IMR-90 (cell line): ENCODE data around the gene ROBO1. TPM values are rescaled to one million over a fixed set of nuclear protein-coding genes. Genes with fewer than 3 reads are reported as not detected.

Experiments
- ATAC-seq: fragments of 200-7000 bp; cut with Tn5 transposase; 2 replicates; pipeline ENCODE4 v1.9.1; 2020; ENCODE audit warnings: low read depth, mild to moderate bottlenecking, moderate library complexity
- BruUV-seq: library from RNA; stranded (reverse); fragments of 400-500 nt; replicated peaks from 2 replicates; lab custom pipeline; 2021; lab: Mats Ljungman, UMichigan
- CTCF ChIA-PET: fragments of 300-600 bp; formaldehyde crosslinking; extraction: SDS; loops from one replicate; lab custom pipeline; 2021; ENCODE audit warnings: antibody characterized with exemption; lab: Yijun Ruan, JAX
- POLR2A ChIA-PET: fragments of 300-600 bp; sonication (Branson Sonifier 250); formaldehyde crosslinking; loops from one replicate; lab custom pipeline; 2022; ENCODE audit warnings: antibody characterized with exemption; ENCODE audit not compliant: unreplicated experiment; lab: Charles Lee
- DNase-seq: peaks from one replicate; pipeline ENCODE4 v3.0.0; 2013
- H2AFZ ChIP-seq: replicated peaks from 2 replicates; pipeline ENCODE3; 2013; ENCODE audit warnings: low read length, mild to moderate bottlenecking; ENCODE audit not compliant: poor library complexity
- H2AK5ac ChIP-seq: 2 replicates; pipeline ENCODE4 v1.6.1; 2013; ENCODE audit warnings: low read depth, low read length, inconsistent platforms
- H2AK9ac ChIP-seq: replicated peaks from 2 replicates; pipeline ENCODE3; 2013; ENCODE audit warnings: mild to moderate bottlenecking, low read depth, low read length, moderate library complexity; ENCODE audit not compliant: poor library complexity
- H2BK120ac ChIP-seq: 2 replicates; pipeline ENCODE4 v1.6.1; 2013; ENCODE audit warnings: low read depth, low read length, inconsistent platforms
- H2BK15ac ChIP-seq: 3 replicates; pipeline ENCODE4 v1.6.1; 2013; ENCODE audit warnings: low read depth, low read length, inconsistent platforms
- H2BK20ac ChIP-seq: 2 replicates; pipeline ENCODE4 v1.6.1; 2013; ENCODE audit warnings: low read depth, mild to moderate bottlenecking, inconsistent platforms, low read length, moderate library complexity
- H2BK5ac ChIP-seq: 2 replicates; pipeline ENCODE4 v1.6.1; 2013; ENCODE audit warnings: mild to moderate bottlenecking, low read depth, low read length, inconsistent platforms; ENCODE audit not compliant: poor library complexity, severe bottlenecking
- H3K14ac ChIP-seq: replicated peaks from 2 replicates; pipeline ENCODE4 v1.6.1; 2013; ENCODE audit warnings: low read depth, low read length, inconsistent platforms
- H3K18ac ChIP-seq: 2 replicates; pipeline ENCODE4 v1.6.1; 2013; ENCODE audit warnings: low read depth, low read length, control low read depth
- H3K23ac ChIP-seq: 2 replicates; pipeline ENCODE4 v1.6.1; 2013; ENCODE audit warnings: low read depth, low read length, inconsistent platforms
- H3K27ac ChIP-seq: 2 replicates; pipeline ENCODE4 v1.5.1; 2013; ENCODE audit warnings: mild to moderate bottlenecking, control low read depth, low read length; ENCODE audit not compliant: insufficient read depth
- H3K27me3 ChIP-seq: 2 replicates; pipeline ENCODE4 v1.6.1; 2013; ENCODE audit warnings: low read length; ENCODE audit not compliant: control insufficient read depth, insufficient read depth
- H3K36me3 ChIP-seq: 2 replicates; pipeline ENCODE4 v1.6.1; 2013; ENCODE audit warnings: low read length, mixed read lengths; ENCODE audit not compliant: control insufficient read depth, insufficient read depth
- H3K4ac ChIP-seq: 2 replicates; pipeline ENCODE4 v1.6.1; 2013; ENCODE audit warnings: low read depth, low read length, inconsistent platforms
- H3K4me1 ChIP-seq: 2 replicates; pipeline ENCODE4 v1.6.1; 2013; ENCODE audit warnings: low read length, mixed read lengths; ENCODE audit not compliant: control insufficient read depth, insufficient read depth
- H3K4me2 ChIP-seq: 2 replicates; pipeline ENCODE4 v1.6.1; 2013; ENCODE audit warnings: low read depth, mild to moderate bottlenecking, control low read depth, low read length, moderate library complexity
- H3K4me3 ChIP-seq: 2 replicates; pipeline ENCODE4 v1.5.1; 2013; ENCODE audit warnings: low read depth, mild to moderate bottlenecking, control low read depth, low read length, moderate library complexity; ENCODE audit not compliant: insufficient read depth
- H3K56ac ChIP-seq: 2 replicates; pipeline ENCODE4 v1.6.1; 2013; ENCODE audit warnings: low read length, inconsistent platforms; ENCODE audit not compliant: insufficient read depth; ENCODE audit errors: extremely low read depth
- H3K79me1 ChIP-seq, 2 experiments: 2 replicates each; pipeline ENCODE4 v1.6.1; 2013; ENCODE audit warnings: low read length in 2 of 2, inconsistent platforms in 1 of 2, low read depth in 1 of 2
- H3K9ac ChIP-seq: 2 replicates; pipeline ENCODE4 v1.6.1; 2013; ENCODE audit warnings: low read depth, low read length, control low read depth
- H3K9me1 ChIP-seq: 2 replicates; pipeline ENCODE4 v1.6.1; 2013; ENCODE audit warnings: low read length, inconsistent platforms; ENCODE audit not compliant: insufficient read depth
- H3K9me3 ChIP-seq: 2 replicates; pipeline ENCODE4 v1.6.1; 2013; ENCODE audit warnings: low read length; ENCODE audit not compliant: control insufficient read depth, insufficient read depth
- H4K20me1 ChIP-seq: 2 replicates; pipeline ENCODE4 v1.6.1; 2013; ENCODE audit warnings: low read length, inconsistent platforms; ENCODE audit not compliant: insufficient read depth
- H4K5ac ChIP-seq: 2 replicates; pipeline ENCODE4 v1.6.1; 2013; ENCODE audit warnings: mild to moderate bottlenecking, low read depth, low read length, control low read depth
- H4K8ac ChIP-seq, 2 experiments: 2 replicates each; pipeline ENCODE4 v1.6.1; 2013; ENCODE audit warnings: low read depth in 2 of 2, low read length in 2 of 2, control low read depth in 1 of 2, inconsistent platforms in 1 of 2
- H4K91ac ChIP-seq: 2 replicates; pipeline ENCODE4 v1.6.1; 2013; ENCODE audit warnings: low read depth, low read length, inconsistent platforms; ENCODE audit not compliant: insufficient read depth
- BHLHE40 ChIP-seq: fragments of 150-350 bp; IDR thresholded peaks from 2 replicates; pipeline ENCODE4 v1.6.1; 2016; ENCODE audit warnings: mild to moderate bottlenecking, low read depth, low read length
- CEBPB ChIP-seq: IDR thresholded peaks from 2 replicates; pipeline ENCODE4 v1.6.1; 2012; ENCODE audit warnings: low read depth, low read length, improper control_type of control experiment
- CHD1 ChIP-seq: IDR thresholded peaks from 2 replicates; pipeline ENCODE4 v1.6.1; 2012; ENCODE audit warnings: low read depth, low read length, improper control_type of control experiment
- MAFK ChIP-seq: IDR thresholded peaks from 2 replicates; pipeline ENCODE4 v1.6.1; 2012; ENCODE audit warnings: low read depth, low read length, improper control_type of control experiment
- MAZ ChIP-seq: IDR thresholded peaks from 2 replicates; pipeline ENCODE4 v1.6.1; 2012; ENCODE audit warnings: low read depth, mild to moderate bottlenecking, low read length, improper control_type of control experiment, moderate library complexity, borderline replicate concordance
- MXI1 ChIP-seq: IDR thresholded peaks from 2 replicates; pipeline ENCODE4 v1.6.1; 2012; ENCODE audit warnings: low read depth, mild to moderate bottlenecking, low read length, moderate library complexity, borderline replicate concordance
- NFE2L2 ChIP-seq: fragments of 150-350 bp; IDR thresholded peaks from 2 replicates; pipeline ENCODE4 v1.6.1; 2016; ENCODE audit warnings: low read depth, mild to moderate bottlenecking, low read length
- POLR2A ChIP-seq: IDR thresholded peaks from 2 replicates; pipeline ENCODE4 v1.6.1; 2012; ENCODE audit warnings: mild to moderate bottlenecking, low read depth, low read length
- RAD21 ChIP-seq: IDR thresholded peaks from 2 replicates; pipeline ENCODE4 v1.6.1; 2012; ENCODE audit warnings: low read length, improper control_type of control experiment
- RCOR1 ChIP-seq: IDR thresholded peaks from 2 replicates; pipeline ENCODE4 v1.6.1; 2012; ENCODE audit warnings: mild to moderate bottlenecking, low read length, improper control_type of control experiment; ENCODE audit not compliant: insufficient replicate concordance
- RFX5 ChIP-seq: IDR thresholded peaks from 2 replicates; pipeline ENCODE4 v1.8.0; 2012; ENCODE audit warnings: low read depth, mild to moderate bottlenecking, low read length, moderate library complexity
- SMC3 ChIP-seq: fragments of 150-350 bp; IDR thresholded peaks from 2 replicates; pipeline ENCODE4 v1.6.1; 2016; ENCODE audit warnings: low read depth, mild to moderate bottlenecking, antibody characterized with exemption, low read length, moderate library complexity
- WGBS, 2 experiments: methylation state at CpG; one replicate each; pipeline versions ENCODE4 v1.1.5 to v1.1.7; 2013; ENCODE audit warnings: missing lambda C conversion rate in 2 of 2; ENCODE audit not compliant: insufficient read length in 1 of 2; ENCODE audit errors: extremely low coverage in 2 of 2; 5-methylcytosine and 5-hydroxymethylcytosine counted together
- dilution Hi-C: fragments of 300-500 bp; cut with HindIII; formaldehyde crosslinking; loops from one replicate; pipeline ENCODE4 v1.14.3; 2018; ENCODE audit warnings: low sequenced_read_pairs; ENCODE audit not compliant: unreplicated experiment
- in situ Hi-C: fragments of 300-500 bp; cut with MboI; formaldehyde crosslinking; loops from 3 replicates; pipeline ENCODE4 v1.14.3; 2019; ENCODE audit warnings: low sequenced_read_pairs, inconsistent platforms, mixed read lengths
- intact Hi-C: fragments of 100-400 bp; cut with micrococcal nuclease; formaldehyde crosslinking; loops from 2 replicates; pipeline ENCODE4 v1.10.0; 2022
- polyA plus RNA-seq, 3 experiments: library from polyadenylated mRNA; depleted of rRNA; stranded (reverse); fragments of >200 nt; gene quantifications; 2 replicates each; pipeline ENCODE4 v1.2.3, GENCODE V29; 2012; ENCODE audit warnings: low replicate concordance in 1 of 3
- total RNA-seq: library from RNA; depleted of rRNA; stranded (reverse); fragments of >200 nt; gene quantifications from 2 replicates; pipeline ENCODE4 v1.2.3, GENCODE V29; 2012
- TF ChIP-seq, protein P1 (sequence below): conservative IDR thresholded peaks from 2 replicates; pipeline ENCODE4 v1.5.1; 2012; ENCODE audit warnings: mild to moderate bottlenecking, low read depth, low read length, improper control_type of control experiment

ROBO1 gene
- total and polyA plus RNA-seq, 2 of the 4 experiments (the other 2 are of a cell fraction): 24.1 to 53.9 TPM

- H3K9me1 ChIP-seq: no peaks in the 10 kb centered on the region
- no peak overlapping the region for H3K9ac ChIP-seq
- CTCF ChIA-PET: no interaction called here
- TF ChIP-seq RCOR1 (no peak), BHLHE40 (no peak), MXI1 (no peak), MAZ (no peak), MAFK (no peak), CHD1 (no peak), RAD21 (no peak), SMC3 (no peak), CEBPB (no peak), POLR2A (no peak), RFX5 (no peak), NFE2L2 (no peak)
- TF ChIP-seq, protein P1, sequence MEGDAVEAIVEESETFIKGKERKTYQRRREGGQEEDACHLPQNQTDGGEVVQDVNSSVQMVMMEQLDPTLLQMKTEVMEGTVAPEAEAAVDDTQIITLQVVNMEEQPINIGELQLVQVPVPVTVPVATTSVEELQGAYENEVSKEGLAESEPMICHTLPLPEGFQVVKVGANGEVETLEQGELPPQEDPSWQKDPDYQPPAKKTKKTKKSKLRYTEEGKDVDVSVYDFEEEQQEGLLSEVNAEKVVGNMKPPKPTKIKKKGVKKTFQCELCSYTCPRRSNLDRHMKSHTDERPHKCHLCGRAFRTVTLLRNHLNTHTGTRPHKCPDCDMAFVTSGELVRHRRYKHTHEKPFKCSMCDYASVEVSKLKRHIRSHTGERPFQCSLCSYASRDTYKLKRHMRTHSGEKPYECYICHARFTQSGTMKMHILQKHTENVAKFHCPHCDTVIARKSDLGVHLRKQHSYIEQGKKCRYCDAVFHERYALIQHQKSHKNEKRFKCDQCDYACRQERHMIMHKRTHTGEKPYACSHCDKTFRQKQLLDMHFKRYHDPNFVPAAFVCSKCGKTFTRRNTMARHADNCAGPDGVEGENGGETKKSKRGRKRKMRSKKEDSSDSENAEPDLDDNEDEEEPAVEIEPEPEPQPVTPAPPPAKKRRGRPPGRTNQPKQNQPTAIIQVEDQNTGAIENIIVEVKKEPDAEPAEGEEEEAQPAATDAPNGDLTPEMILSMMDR: no peak
- H3K36me3 ChIP-seq: no peaks in the 10 kb centered on the region
- dilution Hi-C loops (no loop called here), intact Hi-C loops (no loop called here), in situ Hi-C loops (no loop called here)
- no peak overlapping the region for H3K4me2 ChIP-seq
- WGBS, 2 experiments: no CpG with 5 or more reads among the region's 1 CpG
- H2BK15ac ChIP-seq: no peak overlapping the region
- no peak overlapping the region for H2BK120ac ChIP-seq
- H3K18ac ChIP-seq: no peak overlapping the region
- no peak overlapping the region for H3K4ac ChIP-seq
- H3K27me3 ChIP-seq: no peaks in the 10 kb centered on the region
- H4K91ac ChIP-seq: no peak overlapping the region
- H3K79me1 ChIP-seq: no peaks in the 10 kb centered on the region
- H3K4me3 ChIP-seq: no peak overlapping the region
- no peaks in the 10 kb centered on the region for H4K20me1 ChIP-seq
- no TSS peak for BruUV-seq
- POLR2A ChIA-PET: no interaction called here
- H4K8ac ChIP-seq: no peak overlapping the region
- H2AK9ac ChIP-seq: no peak overlapping the region
- ATAC-seq (no peak), DNase-seq (no peak)
- no peaks in the 10 kb centered on the region for H3K9me3 ChIP-seq
- H3K56ac ChIP-seq: no peak overlapping the region
- H2BK20ac ChIP-seq: no peak overlapping the region
- H2AFZ ChIP-seq: no peak overlapping the region
- H3K23ac ChIP-seq: no peak overlapping the region
- no peak overlapping the region for H2AK5ac ChIP-seq
- H4K5ac ChIP-seq: no peak overlapping the region
- H3K14ac ChIP-seq: no peak overlapping the region
- no peaks in the 10 kb centered on the region for H3K4me1 ChIP-seq
- H2BK5ac ChIP-seq: no peak overlapping the region
- H3K27ac ChIP-seq: no peak overlapping the region
Measured at GRCh38 chr3:79461129-79461792, 306.5 kb downstream of the ROBO1 start.
